Common myeloid progenitor, CD34-positive (primary cell): ENCODE data around the gene ARMC9.
A peak's percentile ranks its signal among the peaks of the same experiment; 100 is the strongest.

ENCODE experiments used
- CTCF ChIA-PET: fragments of 350-600 bp; sonication (Branson Sonifier 250); formaldehyde crosslinking; loops from one replicate; lab custom pipeline; 2021; ENCODE audit warnings: antibody characterized with exemption; lab: Charles Lee
- POLR2A ChIA-PET: fragments of 350-600 bp; sonication (Branson Sonifier 250); formaldehyde crosslinking; loops from one replicate; lab custom pipeline; 2021; ENCODE audit warnings: antibody characterized with exemption; lab: Charles Lee
- DNase-seq, 3 donors: peaks; one replicate each; pipeline versions ENCODE4 v3.0.0 to v3.0.0-alpha.2; 2013
- H3K27ac ChIP-seq, 2 experiments: 1 replicate in 1 of 2; 2 replicates in 1 of 2; pipeline ENCODE4 v1.7.0; 2013; ENCODE audit warnings: inconsistent platforms in 2 of 2, low read length in 2 of 2, mild to moderate bottlenecking in 2 of 2, low read depth in 1 of 2, moderate library complexity in 1 of 2; ENCODE audit not compliant: severe bottlenecking in 2 of 2, insufficient read depth in 1 of 2, poor library complexity in 1 of 2
- H3K27me3 ChIP-seq, 5 experiments: replicated peaks in 2 of 5; 1 replicate in 3 of 5; 2 replicates in 2 of 5; pipeline versions ENCODE4 v1.6.1 to v1.7.0; 2013; ENCODE audit warnings: low read length in 4 of 5, mild to moderate bottlenecking in 2 of 5, moderate library complexity in 2 of 5, inconsistent platforms in 1 of 5; ENCODE audit not compliant: insufficient read depth in 5 of 5, control insufficient read depth in 4 of 5
- H3K36me3 ChIP-seq, 4 experiments: 1 replicate in 2 of 4; 2 replicates in 2 of 4; pipeline versions ENCODE4 v1.6.1 to v1.7.0; 2013; ENCODE audit warnings: low read length in 3 of 4, control low read depth in 1 of 4, mild to moderate bottlenecking in 1 of 4; ENCODE audit not compliant: control insufficient read depth in 4 of 4, insufficient read depth in 4 of 4
- H3K4me1 ChIP-seq, 4 experiments: 1 replicate in 3 of 4; 2 replicates in 1 of 4; pipeline versions ENCODE4 v1.6.1 to v1.7.1; 2013; ENCODE audit warnings: low read length in 3 of 4, mild to moderate bottlenecking in 3 of 4, control low read depth in 1 of 4, inconsistent platforms in 1 of 4, moderate library complexity in 1 of 4; ENCODE audit not compliant: control insufficient read depth in 4 of 4, insufficient read depth in 4 of 4; ENCODE audit errors: control extremely low read depth in 1 of 4
- H3K4me3 ChIP-seq, 7 experiments: 1 replicate in 4 of 7; 2 replicates in 3 of 7; pipeline versions ENCODE4 v1.5.1 to v1.7.0; 2013; ENCODE audit warnings: mild to moderate bottlenecking in 7 of 7, low read length in 6 of 7, moderate library complexity in 6 of 7, inconsistent platforms in 2 of 7, low read depth in 2 of 7, control low read depth in 1 of 7; ENCODE audit not compliant: insufficient read depth in 4 of 7, control insufficient read depth in 1 of 7; ENCODE audit errors: extremely low read depth in 1 of 7
- H3K9me3 ChIP-seq, 5 experiments: 1 replicate in 4 of 5; 2 replicates in 1 of 5; pipeline versions ENCODE4 v1.6.1 to v1.7.1; 2013; ENCODE audit warnings: low read length in 4 of 5, mild to moderate bottlenecking in 2 of 5, inconsistent platforms in 1 of 5, low read depth in 1 of 5, moderate library complexity in 1 of 5; ENCODE audit not compliant: control insufficient read depth in 4 of 5, insufficient read depth in 2 of 5; ENCODE audit errors: control extremely low read depth in 1 of 5
- WGBS: methylation state at CpG from one replicate; pipeline ENCODE4 v1.1.5; 2013; ENCODE audit not compliant: insufficient coverage; 5-methylcytosine and 5-hydroxymethylcytosine counted together

The ARMC9 gene

GRCh38 chr2:231384970-231385369, 186.5 kb downstream of the ARMC9 start:
- DNase-seq: no peak
- H3K36me3 ChIP-seq: no peaks in the 10 kb centered on the region
- no peaks in the 10 kb centered on the region for H3K27me3 ChIP-seq
- H3K4me3 ChIP-seq: no peak overlapping the region
- H3K9me3 ChIP-seq: peaks cover 0 to 7% (median 4%) of the 10 kb centered on the region in 5 experiments
- H3K4me1 ChIP-seq: peaks cover 0 to 26% (median 11%) of the 10 kb centered on the region in 4 experiments
- ChIA-PET POLR2A (no interaction called here), CTCF (interaction anchor here (1.5 kb wide), 1 partner anchor 10 kb away, joined by 3 read pairs; no protein-coding TSS in a partner anchor)
- WGBS: 100% methylated on average over 1 of the region's 2 CpGs
- no peak overlapping the region for H3K27ac ChIP-seq

DNA sequence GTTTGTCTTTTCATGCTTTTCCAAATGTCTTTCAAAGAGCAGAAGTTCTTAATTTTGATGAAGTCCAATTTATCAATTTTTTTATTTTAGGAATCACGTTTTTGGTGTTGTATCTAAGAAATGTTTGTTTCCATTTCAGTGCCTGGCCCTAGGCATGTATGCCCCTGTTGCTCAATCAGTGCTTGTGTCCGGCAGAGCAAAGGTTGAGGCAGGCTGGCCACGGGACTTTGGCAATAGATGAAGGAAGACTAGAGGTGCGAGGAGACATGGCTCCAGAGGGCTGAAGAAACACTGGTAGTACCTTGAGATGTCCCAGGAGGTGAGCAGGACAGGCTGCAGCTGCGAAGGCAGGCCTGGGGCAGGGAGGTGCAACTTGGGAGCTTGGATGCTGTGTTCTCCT, 187.0 kb downstream of the ARMC9 start:
- 100% methylated on average over 3 of the region's 5 CpGs for WGBS
- ChIA-PET CTCF (interaction anchor here (1.3 kb wide), 1 partner anchor 9 kb away, joined by 4 read pairs; no protein-coding TSS in a partner anchor), POLR2A (no interaction called here)
- Histone ChIP-seq H3K27ac (no peak overlapping the region), H3K27me3 (no peaks in the 10 kb centered on the region), H3K36me3 (no peaks in the 10 kb centered on the region), H3K9me3 (peaks cover 0 to 7% (median 4%) of the 10 kb centered on the region in 5 experiments), H3K4me3 (no peak overlapping the region), H3K4me1 (peaks cover 2 to 31% (median 14%) of the 10 kb centered on the region in 4 experiments)
- no peak for DNase-seq

DNA sequence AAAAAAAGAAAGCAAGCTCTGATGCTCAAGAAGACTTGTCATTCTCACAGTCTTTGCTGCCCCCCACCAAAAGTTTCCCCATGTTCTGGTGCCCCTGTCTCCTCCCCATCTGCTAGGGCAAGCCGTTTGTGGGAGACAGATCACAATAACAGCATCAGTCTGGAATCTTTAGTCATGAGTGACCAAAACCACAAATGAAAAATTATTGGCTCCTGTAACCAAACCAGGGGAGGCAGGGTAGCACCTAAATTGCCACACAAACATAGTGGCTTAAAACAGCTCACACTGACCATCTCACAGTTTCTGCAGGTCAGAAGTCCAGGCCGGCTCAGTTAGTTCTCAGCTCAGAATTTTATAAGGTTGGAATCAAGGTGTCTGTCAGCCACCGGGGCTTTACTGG, 188.0 kb downstream of the ARMC9 start:
- Histone ChIP-seq H3K4me1 (peaks cover 6 to 38% (median 19%) of the 10 kb centered on the region in 4 experiments), H3K27me3 (no peaks in the 10 kb centered on the region), H3K27ac (no peak overlapping the region), H3K9me3 (peaks cover 0 to 7% (median 4%) of the 10 kb centered on the region in 5 experiments), H3K4me3 (no peak overlapping the region), H3K36me3 (no peaks in the 10 kb centered on the region)
- CTCF ChIA-PET: interaction anchor here (1.3 kb wide), 1 partner anchor 8 kb away, joined by 4 read pairs; no protein-coding TSS in a partner anchor
- 90% methylated on average over 3 of the region's 3 CpGs for WGBS
- no peak for DNase-seq
- POLR2A ChIA-PET: no interaction called here

GRCh38 chr2:231387904-231388724, 189.7 kb downstream of the ARMC9 start:
- Histone ChIP-seq H3K27me3 (no peaks in the 10 kb centered on the region), H3K9me3 (peaks cover 0 to 7% (median 4%) of the 10 kb centered on the region in 5 experiments), H3K4me3 (peak overlapping the region in 1 of 7 experiments; percentile 32), H3K4me1 (peaks cover 6 to 51% (median 32%) of the 10 kb centered on the region in 4 experiments), H3K27ac (no peak overlapping the region), H3K36me3 (no peaks in the 10 kb centered on the region)
- DNase-seq: peak; percentile 42 to 84 (median 78)
- CTCF ChIA-PET: interaction anchor here (1.0 to 3.4 kb wide), 6 partner anchors 15 to 160 kb away, joined by 3 to 17 read pairs (median 5); no protein-coding TSS in a partner anchor
- POLR2A ChIA-PET: no interaction called here
- 48% methylated on average over 15 of the region's 26 CpGs for WGBS

GRCh38 chr2:231388725-231389346, 190.4 kb downstream of the ARMC9 start:
- whole genome bisulfite sequencing: 90% methylated on average over 14 of the region's 15 CpGs
- POLR2A ChIA-PET: no interaction called here

GRCh38 chr2:231390667-231391066, 192.2 kb downstream of the ARMC9 start:
- peak in 1 of 3 donors; percentile 37 for DNase-seq
- no peaks in the 10 kb centered on the region for H3K36me3 ChIP-seq
- H3K27ac ChIP-seq: no peak overlapping the region
- peaks cover 0 to 2% (median under 1%) of the 10 kb centered on the region in 5 experiments for H3K9me3 ChIP-seq
- H3K4me3 ChIP-seq: no peak overlapping the region
- WGBS: 44% methylated on average over 8 of the region's 8 CpGs
- ChIA-PET POLR2A (no interaction called here), CTCF (interaction anchor here (3.4 kb wide), 1 partner anchor 16 kb away, joined by 17 read pairs; no protein-coding TSS in a partner anchor)
- H3K4me1 ChIP-seq: peaks cover 6 to 58% (median 44%) of the 10 kb centered on the region in 4 experiments
- peaks cover 0 to 8% (median 6%) of the 10 kb centered on the region in 5 experiments for H3K27me3 ChIP-seq

More at GRCh38 chr2:231388725-231389346, 190.4 kb downstream of the ARMC9 start:
- Histone ChIP-seq H3K9me3 (peaks cover 0 to 7% (median 4%) of the 10 kb centered on the region in 5 experiments), H3K4me1 (peaks cover 6 to 52% (median 39%) of the 10 kb centered on the region in 4 experiments), H3K27me3 (no peaks in the 10 kb centered on the region), H3K36me3 (no peaks in the 10 kb centered on the region), H3K27ac (no peak overlapping the region), H3K4me3 (peak overlapping the region in 1 of 7 experiments; percentile 32)
- CTCF ChIA-PET: interaction anchor here (1.2 to 3.4 kb wide), 5 partner anchors 14 to 161 kb away, joined by 3 to 17 read pairs (median 6); no protein-coding TSS in a partner anchor
- no peak for DNase-seq
